Psoas muscle (tissue), 8 donors: ENCODE results near the gene HOXC10. TPM values are rescaled to one million over a fixed set of nuclear protein-coding genes. Genes with fewer than 3 reads are reported as not detected.
A peak's percentile ranks its signal among the peaks of the same experiment; 100 is the strongest.

ENCODE experiments used
- ATAC-seq, 4 donors: fragments of 200-7000 bp; cut with Tn5 transposase; one replicate each; pipeline ENCODE4 v1.9.1; 2020; ENCODE audit warnings: moderate library complexity in 3 of 4, mild to moderate bottlenecking in 2 of 4
- DNase-seq, 2 donors: peaks; one replicate each; pipeline ENCODE4 v3.0.0-alpha.2; 2020
- H3K27ac ChIP-seq: fragments of 200-600 bp; one replicate; pipeline ENCODE4 v1.8.0; 2022
- H3K27me3 ChIP-seq, 3 donors: fragments of 200-600 bp in 1 of 3; one replicate each; pipeline versions ENCODE4 v1.6.1 to v1.8.0; 2013 to 2022; ENCODE audit warnings: low read length in 2 of 3, mild to moderate bottlenecking in 2 of 3, moderate library complexity in 1 of 3; ENCODE audit not compliant: insufficient read depth in 3 of 3
- H3K36me3 ChIP-seq, 2 donors: fragments of 200-600 bp in 1 of 2; one replicate each; pipeline versions ENCODE4 v1.6.1 to v1.8.0; 2013 to 2022; ENCODE audit warnings: low read depth in 1 of 2, mild to moderate bottlenecking in 1 of 2, moderate library complexity in 1 of 2; ENCODE audit not compliant: insufficient read depth in 1 of 2
- H3K4me1 ChIP-seq: fragments of 200-600 bp; one replicate; pipeline ENCODE4 v1.8.0; 2022
- H3K4me3 ChIP-seq: fragments of 200-600 bp; one replicate; pipeline ENCODE4 v1.8.0; 2022; ENCODE audit warnings: mild to moderate bottlenecking
- H3K9me3 ChIP-seq: fragments of 200-600 bp; one replicate; pipeline ENCODE4 v1.8.0; 2022
- WGBS, 3 donors: extraction: QIAGEN DNeasy Blood & Tissue Kit; methylation state at CpG; one replicate each; pipeline versions ENCODE4 v1.1.6 to v1.1.7; 2013; 5-methylcytosine and 5-hydroxymethylcytosine counted together
- intact Hi-C, 2 donors: fragments of 100-400 bp; cut with DNase I; formaldehyde crosslinking; loops; one replicate each; pipeline versions ENCODE4 v1.11.0 to v1.14.2; 2022
- polyA plus RNA-seq, 3 donors: library from polyadenylated mRNA; stranded (reverse); fragments of 200-250 nt; gene quantifications; one replicate each; pipeline ENCODE4 v1.2.3, GENCODE V29; 2013
- total RNA-seq, 4 donors: library from RNA; stranded (reverse); fragmentation: NEBNext Ultra II Directional in 2 of 4; extraction: Animal tissue kit (Norgen Biotek cat#: 25700) in 2 of 4; gene quantifications; one replicate each; pipeline versions ENCODE4 v1.2.1 to v1.2.4, GENCODE V29; 2021 to 2023
- TF ChIP-seq, protein P1 (sequence below): fragments of 200-600 bp; IDR thresholded peaks from one replicate; pipeline ENCODE4 v1.8.0; 2022; ENCODE audit warnings: antibody characterized with exemption
- donor health status: healthy with polysubstance abuse.
- donor health status: DM: no; HTN: no; CAD: no; lungs with moderate emphysema.
- donor health status: Bipolar disorder and iron deficiency.
- donor health status: healthy.
- donor health status: DM: yes; HTN: yes; CAD: no.
- donor health status: DM: no; HTN: no; CAD: no.
- donor health status: DM: no; HTN: no; CAD: no.
- donor health status: DM: yes; HTN: yes; CAD: no.

Gene HOXC10
- total and polyA plus RNA-seq, 7 donors, result 3.0 to 129 (median 62.0) TPM

DNA sequence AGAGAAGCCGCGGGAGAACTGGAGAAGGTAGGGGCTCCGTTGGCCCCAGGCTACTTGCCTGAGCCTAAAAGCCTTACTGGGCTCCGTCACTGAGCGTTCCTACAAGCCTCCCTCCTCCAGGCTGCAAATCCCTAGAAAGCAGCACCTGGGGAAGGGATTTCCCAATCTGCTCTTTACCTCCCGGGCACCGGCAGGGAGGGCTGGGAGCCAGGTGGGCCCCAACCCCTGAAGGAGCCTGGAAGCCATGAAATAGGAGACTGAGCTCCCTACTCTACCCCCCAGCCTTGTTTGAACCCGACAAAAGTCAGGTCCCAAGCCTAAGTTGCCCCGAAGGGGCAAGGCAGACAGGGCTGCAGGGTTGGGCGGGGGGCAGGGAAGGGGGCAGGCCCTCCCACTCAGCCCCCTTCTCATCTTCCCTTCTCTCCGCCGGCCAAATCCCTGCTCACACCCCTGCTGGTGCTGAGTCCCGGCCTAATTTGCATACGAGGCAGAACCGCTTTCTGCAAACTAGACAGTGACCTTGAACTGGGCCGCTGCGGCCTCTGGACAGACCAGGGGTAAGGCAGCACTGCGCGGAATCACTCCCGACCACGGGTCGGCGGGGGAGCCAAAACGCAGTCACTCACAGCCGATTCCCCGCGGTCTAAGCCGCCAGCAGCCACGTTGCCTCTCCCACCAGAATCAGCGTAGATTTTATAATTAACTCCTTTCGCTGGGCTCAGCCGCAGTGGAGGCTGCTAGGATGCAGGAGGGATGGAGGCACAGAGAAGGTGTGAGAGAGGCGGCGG lies 34.0 kb upstream of the HOXC10 start:
- Histone ChIP-seq H3K4me1 (no peaks in the 10 kb centered on the region), H3K27ac (no peak overlapping the region), H3K9me3 (no peaks in the 10 kb centered on the region), H3K4me3 (no peak overlapping the region), H3K27me3 (peaks cover 0 to 96% (median 56%) of the 10 kb centered on the region in 3 donors), H3K36me3 (no peaks in the 10 kb centered on the region)
- ATAC-seq, result peak in 1 of 4 donors; percentile 35
- TF ChIP-seq, protein P1, sequence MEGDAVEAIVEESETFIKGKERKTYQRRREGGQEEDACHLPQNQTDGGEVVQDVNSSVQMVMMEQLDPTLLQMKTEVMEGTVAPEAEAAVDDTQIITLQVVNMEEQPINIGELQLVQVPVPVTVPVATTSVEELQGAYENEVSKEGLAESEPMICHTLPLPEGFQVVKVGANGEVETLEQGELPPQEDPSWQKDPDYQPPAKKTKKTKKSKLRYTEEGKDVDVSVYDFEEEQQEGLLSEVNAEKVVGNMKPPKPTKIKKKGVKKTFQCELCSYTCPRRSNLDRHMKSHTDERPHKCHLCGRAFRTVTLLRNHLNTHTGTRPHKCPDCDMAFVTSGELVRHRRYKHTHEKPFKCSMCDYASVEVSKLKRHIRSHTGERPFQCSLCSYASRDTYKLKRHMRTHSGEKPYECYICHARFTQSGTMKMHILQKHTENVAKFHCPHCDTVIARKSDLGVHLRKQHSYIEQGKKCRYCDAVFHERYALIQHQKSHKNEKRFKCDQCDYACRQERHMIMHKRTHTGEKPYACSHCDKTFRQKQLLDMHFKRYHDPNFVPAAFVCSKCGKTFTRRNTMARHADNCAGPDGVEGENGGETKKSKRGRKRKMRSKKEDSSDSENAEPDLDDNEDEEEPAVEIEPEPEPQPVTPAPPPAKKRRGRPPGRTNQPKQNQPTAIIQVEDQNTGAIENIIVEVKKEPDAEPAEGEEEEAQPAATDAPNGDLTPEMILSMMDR, result no peak
- intact Hi-C loops, result loop anchor here in 1 of 2 donors (10.0 kb wide), 1 partner anchor 166 kb away; no protein-coding TSS in a partner anchor
- DNase-seq, result peak in 1 of 2 donors; percentile 51
- 12 to 17% (median 16%) methylated on average over 34 of the region's 34 CpGs for WGBS, 3 donors

DNA sequence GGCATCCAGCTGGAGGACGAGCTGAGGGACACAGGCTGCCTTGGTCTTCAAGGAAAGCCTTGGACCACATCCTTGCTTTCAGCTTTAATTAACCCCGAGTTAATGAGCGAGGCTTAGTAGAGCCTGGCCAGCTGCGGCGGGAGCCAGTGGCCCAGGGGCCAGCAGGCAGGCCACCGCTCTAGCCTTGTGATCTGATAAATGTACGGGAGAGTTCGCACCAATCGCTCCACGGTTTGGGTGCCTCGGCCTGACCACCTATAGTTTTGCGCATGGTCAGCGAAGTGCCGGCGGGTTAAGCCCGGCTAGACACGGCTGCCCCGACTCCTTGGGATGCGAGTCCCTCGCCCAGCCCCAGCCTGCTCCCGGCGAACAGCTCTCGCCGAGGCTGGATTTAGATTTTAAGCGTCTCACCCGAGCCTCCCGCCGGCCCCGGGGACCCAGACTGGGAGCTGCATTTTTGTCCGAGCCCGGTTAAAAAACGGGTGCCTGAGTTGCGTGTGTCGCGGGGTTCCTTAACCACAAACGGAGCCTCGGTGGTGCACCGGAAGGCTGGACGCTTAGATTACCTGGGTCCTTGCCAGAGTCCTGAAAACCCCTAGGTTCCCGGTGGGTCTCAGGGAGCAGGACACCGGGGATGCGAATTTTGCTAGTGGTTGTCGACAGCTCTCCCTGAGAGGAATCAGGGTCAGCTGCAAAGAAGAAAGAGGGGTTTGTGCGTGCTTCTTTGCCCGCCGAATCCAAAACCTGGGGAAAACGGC lies 33.2 kb upstream of the HOXC10 start:
- intact Hi-C loops, result loop anchor here in 1 of 2 donors (10.0 kb wide), 1 partner anchor 167 kb away; no protein-coding TSS in a partner anchor
- ATAC-seq, result no peak
- H3K9me3 ChIP-seq, result no peaks in the 10 kb centered on the region
- H3K4me3 ChIP-seq, result no peak overlapping the region
- WGBS, 3 donors, result 15 to 21% (median 16%) methylated on average over 47 of the region's 47 CpGs
- no peaks in the 10 kb centered on the region for H3K4me1 ChIP-seq
- no peak overlapping the region for H3K27ac ChIP-seq
- H3K27me3 ChIP-seq, result peaks cover 0 to 96% (median 61%) of the 10 kb centered on the region in 3 donors
- TF ChIP-seq, protein P1, result no peak
- no peaks in the 10 kb centered on the region for H3K36me3 ChIP-seq
- DNase-seq, result peak in 1 of 2 donors; percentile 54

DNA sequence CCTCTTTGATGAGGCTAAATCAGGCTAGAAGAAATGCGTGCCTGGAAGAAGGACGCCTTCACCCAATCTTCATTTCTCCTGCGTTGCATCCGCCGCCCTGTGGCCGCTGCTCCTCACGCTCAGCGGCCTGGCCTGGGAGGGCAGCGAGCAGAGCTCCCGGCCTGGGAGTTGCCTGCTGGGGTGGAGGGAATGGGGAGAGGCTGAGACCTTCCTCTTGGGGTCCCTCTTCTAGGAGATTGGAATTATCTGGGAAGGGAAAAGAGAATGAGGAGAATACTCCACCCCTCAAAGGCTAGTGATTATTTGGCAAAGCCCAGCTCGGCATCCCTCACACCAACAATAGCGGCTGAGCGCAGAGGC lies 32.6 kb upstream of the HOXC10 start:
- no peak overlapping the region for H3K27ac ChIP-seq
- no peaks in the 10 kb centered on the region for H3K4me1 ChIP-seq
- TF ChIP-seq, protein P1, result no peak
- H3K4me3 ChIP-seq, result no peak overlapping the region
- peaks cover 0 to 98% (median 64%) of the 10 kb centered on the region in 3 donors for H3K27me3 ChIP-seq
- no peak for DNase-seq
- intact Hi-C loops, result loop anchor here in 1 of 2 donors (10.0 kb wide), 1 partner anchor 168 kb away; no protein-coding TSS in a partner anchor
- no peaks in the 10 kb centered on the region for H3K36me3 ChIP-seq
- ATAC-seq, result no peak
- no peaks in the 10 kb centered on the region for H3K9me3 ChIP-seq
- WGBS, 3 donors, result 51 to 73% (median 64%) methylated on average over 13 of the region's 13 CpGs

DNA sequence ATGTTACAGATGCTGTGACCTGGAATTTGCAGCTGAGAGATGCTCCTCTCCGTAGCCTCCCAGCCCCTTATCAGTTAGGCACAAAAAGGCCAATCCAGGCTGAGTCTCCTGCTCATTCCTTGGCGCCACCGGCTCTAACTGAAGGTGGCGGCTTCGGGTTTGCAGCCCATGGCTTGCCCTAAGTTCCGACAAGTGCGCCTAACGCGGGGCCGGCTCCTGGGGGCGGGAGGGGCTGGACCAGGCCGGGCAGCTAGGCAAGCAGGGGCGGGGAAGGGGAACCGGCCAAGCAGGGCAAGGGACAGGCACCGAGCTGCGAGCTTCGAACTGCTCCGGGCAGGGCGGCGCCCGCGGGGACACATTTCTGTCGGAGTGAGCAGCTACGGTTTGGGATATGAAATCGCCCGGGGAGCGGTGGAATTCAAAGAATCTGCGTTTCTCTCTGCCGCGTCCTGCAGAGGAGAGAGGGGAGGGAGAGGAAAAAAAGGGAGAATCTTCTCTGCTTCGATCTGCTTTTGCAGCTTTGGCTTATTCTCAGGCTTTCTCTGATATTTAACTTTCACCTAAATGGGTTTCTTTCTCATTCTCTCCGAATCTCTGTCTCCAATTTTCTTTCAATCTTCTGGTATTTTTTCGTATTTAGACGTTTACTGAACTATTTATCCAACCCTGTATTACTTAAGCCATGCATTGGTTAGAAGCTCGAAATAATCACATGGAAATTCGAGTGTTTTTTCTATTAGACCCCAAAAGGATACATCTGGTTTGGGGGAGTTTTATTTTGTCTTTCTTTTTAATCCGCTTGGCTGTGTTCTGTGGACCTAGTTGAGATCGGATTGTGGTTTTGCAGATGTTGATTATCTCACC lies 31.8 kb upstream of the HOXC10 start:
- TF ChIP-seq, protein P1, result no peak
- no peak overlapping the region for H3K4me3 ChIP-seq
- 29 to 47% (median 47%) methylated on average over 38 of the region's 38 CpGs for WGBS, 3 donors
- peaks cover 0 to 99% (median 70%) of the 10 kb centered on the region in 3 donors for H3K27me3 ChIP-seq
- intact Hi-C loops, result loop anchor here in 1 of 2 donors (10.0 kb wide), 1 partner anchor 168 kb away; no protein-coding TSS in a partner anchor
- DNase-seq, result no peak
- no peak overlapping the region for H3K27ac ChIP-seq
- no peak for ATAC-seq
- H3K4me1 ChIP-seq, result no peaks in the 10 kb centered on the region
- no peaks in the 10 kb centered on the region for H3K36me3 ChIP-seq
- H3K9me3 ChIP-seq, result no peaks in the 10 kb centered on the region
